Psoas muscle (tissue), 8 donors: Measurements from ENCODE around the gene OXNAD1. TPM values are rescaled to one million over a fixed set of nuclear protein-coding genes. Genes with fewer than 3 reads are reported as not detected.
A peak's percentile ranks its signal among the peaks of the same experiment; 100 is the strongest.

Source experiments
- ATAC-seq, 4 donors: fragments of 200-7000 bp; cut with Tn5 transposase; one replicate each; pipeline ENCODE4 v1.9.1; 2020; ENCODE audit warnings: moderate library complexity in 3 of 4, mild to moderate bottlenecking in 2 of 4
- DNase-seq, 2 donors: peaks; one replicate each; pipeline ENCODE4 v3.0.0-alpha.2; 2020
- H3K27ac ChIP-seq: fragments of 200-600 bp; one replicate; pipeline ENCODE4 v1.8.0; 2022
- H3K27me3 ChIP-seq, 3 donors: fragments of 200-600 bp in 1 of 3; one replicate each; pipeline versions ENCODE4 v1.6.1 to v1.8.0; 2013 to 2022; ENCODE audit warnings: low read length in 2 of 3, mild to moderate bottlenecking in 2 of 3, moderate library complexity in 1 of 3; ENCODE audit not compliant: insufficient read depth in 3 of 3
- H3K36me3 ChIP-seq, 2 donors: fragments of 200-600 bp in 1 of 2; one replicate each; pipeline versions ENCODE4 v1.6.1 to v1.8.0; 2013 to 2022; ENCODE audit warnings: low read depth in 1 of 2, mild to moderate bottlenecking in 1 of 2, moderate library complexity in 1 of 2; ENCODE audit not compliant: insufficient read depth in 1 of 2
- H3K4me1 ChIP-seq: fragments of 200-600 bp; one replicate; pipeline ENCODE4 v1.8.0; 2022
- H3K4me3 ChIP-seq: fragments of 200-600 bp; one replicate; pipeline ENCODE4 v1.8.0; 2022; ENCODE audit warnings: mild to moderate bottlenecking
- H3K9me3 ChIP-seq: fragments of 200-600 bp; one replicate; pipeline ENCODE4 v1.8.0; 2022
- CTCF ChIP-seq: fragments of 200-600 bp; IDR thresholded peaks from one replicate; pipeline ENCODE4 v1.8.0; 2022; ENCODE audit warnings: antibody characterized with exemption
- WGBS, 3 donors: extraction: QIAGEN DNeasy Blood & Tissue Kit; methylation state at CpG; one replicate each; pipeline versions ENCODE4 v1.1.6 to v1.1.7; 2013; 5-methylcytosine and 5-hydroxymethylcytosine counted together
- intact Hi-C, 2 donors: fragments of 100-400 bp; cut with DNase I; formaldehyde crosslinking; loops; one replicate each; pipeline versions ENCODE4 v1.11.0 to v1.14.2; 2022
- polyA plus RNA-seq, 3 donors: library from polyadenylated mRNA; stranded (reverse); fragments of 200-250 nt; gene quantifications; one replicate each; pipeline ENCODE4 v1.2.3, GENCODE V29; 2013
- total RNA-seq, 4 donors: library from RNA; stranded (reverse); fragmentation: NEBNext Ultra II Directional in 2 of 4; extraction: Animal tissue kit (Norgen Biotek cat#: 25700) in 2 of 4; gene quantifications; one replicate each; pipeline versions ENCODE4 v1.2.1 to v1.2.4, GENCODE V29; 2021 to 2023
- donor health status: healthy with polysubstance abuse.
- donor health status: DM: no; HTN: no; CAD: no; lungs with moderate emphysema.
- donor health status: Bipolar disorder and iron deficiency.
- donor health status: healthy.
- donor health status: DM: yes; HTN: yes; CAD: no.
- donor health status: DM: no; HTN: no; CAD: no.
- donor health status: DM: no; HTN: no; CAD: no.
- donor health status: DM: yes; HTN: yes; CAD: no.

Gene OXNAD1
- total and polyA plus RNA-seq, 7 donors, result 5.4 to 24.4 (median 10.4) TPM

GRCh38 chr3:16298891-16299290 is 33.9 kb downstream of the OXNAD1 start:
- H3K27ac ChIP-seq, result no peak overlapping the region
- no peak overlapping the region for H3K4me3 ChIP-seq
- peaks cover 10% of the 10 kb centered on the region for H3K4me1 ChIP-seq
- ATAC-seq, result no peak
- WGBS, 3 donors, result 63 to 80% (median 75%) methylated on average over 6 of the region's 6 CpGs
- TF ChIP-seq CTCF, result no peak
- no peaks in the 10 kb centered on the region for H3K9me3 ChIP-seq
- H3K36me3 ChIP-seq, result peaks cover 5 to 45% of the 10 kb centered on the region in 2 donors
- no peak for DNase-seq
- H3K27me3 ChIP-seq, result no peaks in the 10 kb centered on the region
- intact Hi-C loops, result no loop called here

- DNase-seq, result no peak
- no peak overlapping the region for H3K4me3 ChIP-seq
- H3K27ac ChIP-seq, result no peak overlapping the region
- H3K4me1 ChIP-seq, result peaks cover 10% of the 10 kb centered on the region
- TF ChIP-seq CTCF, result no peak
- ATAC-seq, result no peak
- intact Hi-C loops, result no loop called here
- H3K27me3 ChIP-seq, result no peaks in the 10 kb centered on the region
- peaks cover 8 to 50% of the 10 kb centered on the region in 2 donors for H3K36me3 ChIP-seq
- H3K9me3 ChIP-seq, result no peaks in the 10 kb centered on the region
- 54 to 79% (median 67%) methylated on average over 3 of the region's 3 CpGs for WGBS, 3 donors
Measured at GRCh38 chr3:16299746-16300145, 34.7 kb downstream of the OXNAD1 start.

- WGBS, 3 donors, result 61 to 84% (median 71%) methylated on average over 2 of the region's 2 CpGs
- peak in 1 of 4 donors; percentile 51 for ATAC-seq
- no peak overlapping the region for H3K4me3 ChIP-seq
- no peak for DNase-seq
- peaks cover 8 to 47% of the 10 kb centered on the region in 2 donors for H3K36me3 ChIP-seq
- no peak for TF ChIP-seq CTCF
- H3K4me1 ChIP-seq, result peaks cover 10% of the 10 kb centered on the region
- H3K9me3 ChIP-seq, result no peaks in the 10 kb centered on the region
- H3K27me3 ChIP-seq, result no peaks in the 10 kb centered on the region
- intact Hi-C loops, result no loop called here
- H3K27ac ChIP-seq, result no peak overlapping the region
Measured at GRCh38 chr3:16300307-16300706, 35.3 kb downstream of the OXNAD1 start.

GRCh38 chr3:16300881-16301359 is 35.9 kb downstream of the OXNAD1 start:
- intact Hi-C loops, result no loop called here
- no peak for TF ChIP-seq CTCF
- peak in 2 of 4 donors; percentile 27 for ATAC-seq
- no peak for DNase-seq
- H3K9me3 ChIP-seq, result no peaks in the 10 kb centered on the region
- peak overlapping the region; percentile 17 for H3K27ac ChIP-seq
- no peaks in the 10 kb centered on the region for H3K27me3 ChIP-seq
- H3K36me3 ChIP-seq, result peaks cover 8 to 41% of the 10 kb centered on the region in 2 donors
- peaks cover 10% of the 10 kb centered on the region for H3K4me1 ChIP-seq
- no peak overlapping the region for H3K4me3 ChIP-seq
- WGBS, 3 donors, result 92 to 95% (median 93%) methylated on average over 2 of the region's 2 CpGs

- WGBS, 3 donors, result 58 to 67% (median 58%) methylated on average over 6 of the region's 6 CpGs
- ATAC-seq, result no peak
- no peak for DNase-seq
- Histone ChIP-seq H3K27ac (peak overlapping the region; percentile 17), H3K36me3 (peaks cover 8 to 41% of the 10 kb centered on the region in 2 donors), H3K9me3 (no peaks in the 10 kb centered on the region), H3K4me3 (no peak overlapping the region), H3K27me3 (no peaks in the 10 kb centered on the region), H3K4me1 (peaks cover 10% of the 10 kb centered on the region)
- intact Hi-C loops, result no loop called here
- TF ChIP-seq CTCF, result no peak
Measured at GRCh38 chr3:16301507-16301906, 36.5 kb downstream of the OXNAD1 start.
